Measurements from ENCODE around the gene KNL1. TPM values are rescaled to one million over a fixed set of nuclear protein-coding genes. Genes with fewer than 3 reads are reported as not detected.
"Not testable (repeated sequence)": the region's sequence is repeated elsewhere in the genome, so short reads cannot be mapped to it uniquely, and the experiment has no call there.

Gene KNL1
- total RNA-seq, 3 donors from 2014 or later = 1.6 to 9.7 (median 3.1) TPM

DNA sequence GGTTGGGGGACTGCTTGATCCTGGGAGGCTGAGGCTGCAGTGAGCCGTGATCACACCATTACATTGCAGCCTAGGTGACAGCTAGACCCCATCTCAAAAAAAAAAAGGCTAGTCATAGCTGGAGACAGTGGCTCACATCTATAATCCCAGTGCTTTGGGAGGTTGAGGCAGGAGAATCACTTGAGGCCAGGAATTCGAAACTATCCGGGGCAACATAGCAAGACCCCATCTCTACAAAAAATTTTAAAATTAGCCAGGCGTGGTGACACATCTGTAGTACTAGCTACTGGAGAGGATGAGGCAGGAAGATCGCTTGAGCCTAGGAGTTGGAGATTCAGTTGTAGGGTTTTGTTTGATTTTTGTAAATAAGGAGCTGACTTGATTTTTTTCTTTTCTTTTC lies 45.6 kb downstream of the KNL1 start:
- no peaks in the 10 kb centered on the region for H3K36me3 ChIP-seq (ENCODE audit: low read depth)
- TF ChIP-seq, protein P1, sequence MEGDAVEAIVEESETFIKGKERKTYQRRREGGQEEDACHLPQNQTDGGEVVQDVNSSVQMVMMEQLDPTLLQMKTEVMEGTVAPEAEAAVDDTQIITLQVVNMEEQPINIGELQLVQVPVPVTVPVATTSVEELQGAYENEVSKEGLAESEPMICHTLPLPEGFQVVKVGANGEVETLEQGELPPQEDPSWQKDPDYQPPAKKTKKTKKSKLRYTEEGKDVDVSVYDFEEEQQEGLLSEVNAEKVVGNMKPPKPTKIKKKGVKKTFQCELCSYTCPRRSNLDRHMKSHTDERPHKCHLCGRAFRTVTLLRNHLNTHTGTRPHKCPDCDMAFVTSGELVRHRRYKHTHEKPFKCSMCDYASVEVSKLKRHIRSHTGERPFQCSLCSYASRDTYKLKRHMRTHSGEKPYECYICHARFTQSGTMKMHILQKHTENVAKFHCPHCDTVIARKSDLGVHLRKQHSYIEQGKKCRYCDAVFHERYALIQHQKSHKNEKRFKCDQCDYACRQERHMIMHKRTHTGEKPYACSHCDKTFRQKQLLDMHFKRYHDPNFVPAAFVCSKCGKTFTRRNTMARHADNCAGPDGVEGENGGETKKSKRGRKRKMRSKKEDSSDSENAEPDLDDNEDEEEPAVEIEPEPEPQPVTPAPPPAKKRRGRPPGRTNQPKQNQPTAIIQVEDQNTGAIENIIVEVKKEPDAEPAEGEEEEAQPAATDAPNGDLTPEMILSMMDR (IDR thresholded peaks at IDR 0.05) = no peak
- H3K4me1 ChIP-seq (ENCODE audit: low read depth) = no peaks in the 10 kb centered on the region
- intact Hi-C loops (cut with DNase I, micrococcal nuclease) = no loop called here
- no peak for ATAC-seq
- no peak for DNase-seq
- H3K9me3 ChIP-seq = no peaks in the 10 kb centered on the region
- H3K4me3 ChIP-seq = no peak overlapping the region

DNA sequence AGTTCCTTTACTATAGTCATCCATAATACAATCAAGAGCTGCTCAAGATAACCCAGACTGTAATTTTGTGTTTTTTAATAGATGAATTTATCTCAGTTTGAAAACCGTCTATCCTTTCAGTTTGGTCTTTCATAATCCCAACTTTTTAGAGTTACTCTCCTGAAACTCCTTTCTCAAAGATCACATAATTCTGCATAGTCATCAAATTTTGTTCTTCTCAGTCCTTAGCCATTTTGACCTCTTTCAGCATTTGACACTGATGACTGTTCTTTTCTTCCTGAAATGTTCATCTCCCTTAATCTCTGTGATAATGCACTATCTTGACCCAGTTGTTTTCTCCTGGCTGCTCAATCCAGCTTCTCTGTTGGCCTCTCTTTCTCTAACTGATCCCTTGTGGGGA lies 53.5 kb downstream of the KNL1 start:
- Histone ChIP-seq H3K4me1 (ENCODE audit: low read depth) (no peaks in the 10 kb centered on the region), H3K36me3 (ENCODE audit: low read depth) (no peaks in the 10 kb centered on the region), H3K9me3 (no peaks in the 10 kb centered on the region), H3K4me3 (no peak overlapping the region)
- TF ChIP-seq, protein P1 (IDR thresholded peaks at IDR 0.05) = no peak
- no peak for DNase-seq
- intact Hi-C loops (cut with DNase I, micrococcal nuclease) = no loop called here
- ATAC-seq = no peak

DNA sequence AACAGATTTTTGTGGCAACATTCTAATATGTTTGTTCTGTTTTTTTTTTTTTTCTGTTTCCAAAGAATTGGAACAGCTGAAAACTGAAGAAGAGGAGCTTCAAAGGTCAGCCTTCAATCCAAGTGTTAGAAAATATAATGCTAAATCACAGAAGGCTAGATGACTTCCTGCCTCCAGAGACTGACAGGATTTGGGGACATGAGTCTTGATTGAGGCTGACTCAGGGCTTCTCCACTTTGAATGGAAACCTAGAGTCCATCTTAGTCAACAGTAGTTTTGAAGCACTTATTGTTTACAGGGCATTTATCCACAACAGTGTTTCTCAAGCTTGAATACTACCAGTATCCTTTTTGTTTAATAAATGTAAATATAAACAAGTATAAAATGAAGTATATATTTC lies 56.4 kb downstream of the KNL1 start:
- ATAC-seq (no peak), DNase-seq (no peak)
- Histone ChIP-seq H3K36me3 (ENCODE audit: low read depth) (no peaks in the 10 kb centered on the region), H3K4me3 (no peak overlapping the region), H3K9me3 (no peaks in the 10 kb centered on the region), H3K4me1 (ENCODE audit: low read depth) (no peaks in the 10 kb centered on the region)
- TF ChIP-seq, protein P1 (IDR thresholded peaks at IDR 0.05) = no peak
- intact Hi-C loops (cut with DNase I, micrococcal nuclease) = no loop called here

DNA sequence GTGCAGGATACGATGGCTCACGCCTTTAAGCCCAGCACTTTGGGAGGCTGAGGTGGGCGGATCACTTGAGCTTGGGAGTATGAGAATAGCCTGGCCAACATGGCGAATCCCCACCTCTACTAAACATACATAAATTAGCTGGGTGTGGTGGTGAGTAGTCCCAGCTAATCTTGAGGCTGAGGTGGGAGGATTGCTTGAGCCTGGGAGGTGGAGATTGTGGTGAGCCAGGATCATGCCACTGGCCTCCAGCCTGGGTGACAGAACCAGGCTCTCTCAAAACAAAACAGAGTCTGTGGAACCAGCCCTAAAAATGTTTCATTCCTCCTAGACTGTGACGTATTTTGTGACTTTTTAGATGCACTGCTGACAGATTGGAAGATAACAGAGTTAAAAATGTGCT lies 66.6 kb downstream of the KNL1 start:
- Histone ChIP-seq H3K36me3 (ENCODE audit: low read depth) (no peaks in the 10 kb centered on the region), H3K4me3 (no peak overlapping the region), H3K4me1 (ENCODE audit: low read depth) (no peaks in the 10 kb centered on the region), H3K9me3 (no peaks in the 10 kb centered on the region)
- ATAC-seq (no peak), DNase-seq (no peak)
- intact Hi-C loops (cut with DNase I, micrococcal nuclease) = no loop called here
- TF ChIP-seq, protein P1 (IDR thresholded peaks at IDR 0.05) = no peak

DNA sequence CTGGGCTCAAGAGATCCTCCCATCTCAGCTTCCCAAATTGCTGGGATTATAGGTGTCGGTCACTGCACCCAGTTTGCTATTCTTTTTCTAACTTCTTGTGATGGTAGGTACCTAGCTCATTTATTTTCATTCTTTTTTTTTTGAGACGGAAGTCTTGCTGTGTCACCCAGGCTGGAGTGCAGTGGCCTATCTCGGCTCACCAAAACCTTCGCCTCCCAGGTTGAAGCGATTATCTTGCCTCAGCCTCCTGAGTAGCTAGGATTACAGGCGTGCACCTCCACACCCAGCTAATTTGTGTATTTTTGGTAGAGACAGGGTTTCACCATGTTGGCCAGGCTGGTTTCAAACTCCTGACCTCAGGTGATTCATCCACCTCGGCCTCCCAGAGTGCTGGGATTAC lies 70.9 kb downstream of the KNL1 start:
- no peak for ATAC-seq

DNA sequence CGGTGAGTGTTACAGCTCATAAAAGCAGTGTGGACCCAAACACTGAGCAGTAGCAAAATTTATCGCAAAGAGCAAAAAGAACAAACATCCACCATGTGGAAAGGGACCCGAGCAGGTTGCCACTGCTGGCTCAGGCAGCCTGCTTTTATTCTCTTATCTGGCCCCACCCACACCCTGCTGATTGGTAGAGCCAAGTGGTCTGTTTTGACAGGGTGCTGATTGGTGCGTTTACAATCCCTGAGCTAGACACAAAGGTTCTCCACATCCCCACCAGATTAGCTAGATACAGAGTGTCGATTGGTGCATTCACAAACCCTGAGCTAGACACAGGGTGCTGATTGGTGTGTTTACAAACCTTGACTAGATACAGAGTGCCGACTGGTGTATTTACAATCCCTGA lies 82.2 kb downstream of the KNL1 start:
- H3K9me3 ChIP-seq; H3K4me3 ChIP-seq; H3K4me1 ChIP-seq (ENCODE audit: low read depth); DNase-seq; ATAC-seq; H3K36me3 ChIP-seq (ENCODE audit: low read depth); intact Hi-C loops (cut with DNase I, micrococcal nuclease): not testable (repeated sequence)

More for the DNA sequence above, 70.9 kb downstream of the KNL1 start:
- Histone ChIP-seq H3K9me3 (no peaks in the 10 kb centered on the region), H3K4me1 (ENCODE audit: low read depth) (no peaks in the 10 kb centered on the region), H3K4me3 (no peak overlapping the region), H3K36me3 (ENCODE audit: low read depth) (no peaks in the 10 kb centered on the region)
- TF ChIP-seq, protein P1 (IDR thresholded peaks at IDR 0.05) = no peak
- intact Hi-C loops (cut with DNase I, micrococcal nuclease) = no loop called here
- no peak for DNase-seq

DNA sequence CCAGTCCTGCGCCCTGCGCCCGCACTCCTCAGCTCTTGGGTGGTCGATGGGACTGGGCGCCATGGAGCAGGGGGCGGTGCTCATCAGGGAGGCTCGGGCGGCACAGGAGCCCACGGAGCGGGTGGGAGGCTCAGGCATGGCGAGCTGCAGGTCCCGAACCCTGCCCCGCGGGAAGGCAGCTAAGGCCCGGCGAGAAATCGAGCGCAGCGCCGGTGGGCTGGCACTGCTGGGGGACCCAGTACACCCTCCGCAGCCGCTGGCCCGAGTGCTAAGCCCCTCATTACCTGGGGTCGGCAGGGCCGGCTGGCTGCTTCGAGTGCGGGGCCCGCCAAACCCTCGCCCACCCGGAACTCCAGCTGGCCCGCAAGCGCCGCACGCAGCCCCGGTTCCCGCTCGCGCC lies 82.9 kb downstream of the KNL1 start:
- intact Hi-C loops (cut with DNase I, micrococcal nuclease); H3K4me1 ChIP-seq (ENCODE audit: low read depth); H3K36me3 ChIP-seq (ENCODE audit: low read depth); H3K4me3 ChIP-seq; H3K9me3 ChIP-seq; ATAC-seq; DNase-seq: not testable (repeated sequence)
